Activated CD4-positive, alpha-beta T cell treated with anti-CD3 and anti-CD28 coated beads, Interleukin-10, Interleukin-2, amounts not matched to agents 100 ng/mL and 50 ng/mL, durations not matched to agents 16 hours and 8 hours (primary cell): Measurements from ENCODE around the gene ASTN2.
"Not testable (repeated sequence)": the region's sequence is repeated elsewhere in the genome, so short reads cannot be mapped to it uniquely, and the experiment has no call there.

Experiments
- DNase-seq: peaks from one replicate; pipeline ENCODE4 v3.0.0-alpha.2; 2020

Gene ASTN2

GRCh38 chr9:116718111-116718510 lies 696.7 kb downstream of the ASTN2 start:
- no peak for DNase-seq

- DNase-seq = no peak
Observed at GRCh38 chr9:116717150-116717549, 697.7 kb downstream of the ASTN2 start.

GRCh38 chr9:116716438-116716837 lies 698.4 kb downstream of the ASTN2 start:
- no peak for DNase-seq

- no peak for DNase-seq
Observed at GRCh38 chr9:116715751-116716150, 699.1 kb downstream of the ASTN2 start.

- DNase-seq = no peak
Observed at GRCh38 chr9:116713271-116713670, 701.6 kb downstream of the ASTN2 start.

- DNase-seq = no peak
Observed at GRCh38 chr9:116712781-116713180, 702.1 kb downstream of the ASTN2 start.

GRCh38 chr9:116706310-116707290 lies 708.3 kb downstream of the ASTN2 start:
- no peak for DNase-seq

- no peak for DNase-seq
Observed at GRCh38 chr9:116705531-116705930, 709.3 kb downstream of the ASTN2 start.

- no peak for DNase-seq
Observed at GRCh38 chr9:116704470-116704869, 710.4 kb downstream of the ASTN2 start.

- DNase-seq = no peak
Observed at GRCh38 chr9:116703634-116704033, 711.2 kb downstream of the ASTN2 start.

GRCh38 chr9:116701940-116702642 lies 712.8 kb downstream of the ASTN2 start:
- DNase-seq = peak; percentile 53

- peak; percentile 75 for DNase-seq
Observed at GRCh38 chr9:116700882-116701865, 713.7 kb downstream of the ASTN2 start.

GRCh38 chr9:116700279-116700678 lies 714.6 kb downstream of the ASTN2 start:
- DNase-seq = no peak

GRCh38 chr9:116697887-116698286 lies 717.0 kb downstream of the ASTN2 start:
- no peak for DNase-seq

GRCh38 chr9:116697362-116697761 lies 717.5 kb downstream of the ASTN2 start:
- DNase-seq = no peak

- no peak for DNase-seq
Observed at GRCh38 chr9:116695438-116695837, 719.4 kb downstream of the ASTN2 start.

- no peak for DNase-seq
Observed at GRCh38 chr9:116694785-116695291, 720.0 kb downstream of the ASTN2 start.

- DNase-seq = no peak
Observed at GRCh38 chr9:116693233-116693731, 721.6 kb downstream of the ASTN2 start.

- no peak for DNase-seq
Observed at GRCh38 chr9:116692616-116693015, 722.2 kb downstream of the ASTN2 start.

GRCh38 chr9:116691607-116692006 lies 723.2 kb downstream of the ASTN2 start:
- no peak for DNase-seq

- not testable (repeated sequence) for DNase-seq
Observed at GRCh38 chr9:116690805-116691204, 724.1 kb downstream of the ASTN2 start.

GRCh38 chr9:116689486-116690032 lies 725.3 kb downstream of the ASTN2 start:
- no peak for DNase-seq
